NB4 (cell line): Measurements from ENCODE around the gene UBR7.
"Not testable (repeated sequence)": the region's sequence is repeated elsewhere in the genome, so short reads cannot be mapped to it uniquely, and the experiment has no call there.

Experiments
- DNase-seq: peaks from one replicate; pipeline ENCODE4 v3.0.0; 2010; ENCODE audit warnings: low read depth
- H3K4me3 ChIP-seq: one replicate; pipeline ENCODE4 v1.5.1; 2011; ENCODE audit warnings: mild to moderate bottlenecking, low read depth, low read length, moderate library complexity
- MYC ChIP-seq: IDR thresholded peaks from 2 replicates; pipeline ENCODE4 v1.6.1; 2011; ENCODE audit warnings: low read depth, low read length
- POLR2A ChIP-seq: IDR thresholded peaks from 2 replicates; pipeline ENCODE4 v1.6.1; 2011; ENCODE audit warnings: mild to moderate bottlenecking; ENCODE audit not compliant: insufficient read length; ENCODE audit errors: extremely low read depth
- TF ChIP-seq, protein P1 (sequence below): IDR thresholded peaks from 2 replicates; pipeline ENCODE4 v1.6.1; 2011; ENCODE audit warnings: low read depth, low read length
- TF ChIP-seq, protein P2 (sequence below): IDR thresholded peaks from one replicate; pipeline ENCODE4 v1.5.1; 2012; ENCODE audit warnings: low read depth, low read length

UBR7 gene

GRCh38 chr14:93206793-93207467, at the start of gene UBR7, which contains the start of gene GON7:
TSS of gene UBR7 (plus strand) at chr14:93207256. CDS start at chr14:93207292, 36 bp downstream.
TSS of gene GON7 (minus strand) at chr14:93207065. CDS start at chr14:93207037, 28 bp downstream.
- DNase-seq: peak; percentile 98
- H3K4me3 ChIP-seq: peak within 1 kb of the TSS; percentile 85
- TF ChIP-seq MYC (no peak; the same call in 1 of the 2 replicates), POLR2A (peak; percentile 63)
- TF ChIP-seq, protein P1, sequence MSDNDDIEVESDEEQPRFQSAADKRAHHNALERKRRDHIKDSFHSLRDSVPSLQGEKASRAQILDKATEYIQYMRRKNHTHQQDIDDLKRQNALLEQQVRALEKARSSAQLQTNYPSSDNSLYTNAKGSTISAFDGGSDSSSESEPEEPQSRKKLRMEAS: peak; percentile 43
- TF ChIP-seq, protein P2, sequence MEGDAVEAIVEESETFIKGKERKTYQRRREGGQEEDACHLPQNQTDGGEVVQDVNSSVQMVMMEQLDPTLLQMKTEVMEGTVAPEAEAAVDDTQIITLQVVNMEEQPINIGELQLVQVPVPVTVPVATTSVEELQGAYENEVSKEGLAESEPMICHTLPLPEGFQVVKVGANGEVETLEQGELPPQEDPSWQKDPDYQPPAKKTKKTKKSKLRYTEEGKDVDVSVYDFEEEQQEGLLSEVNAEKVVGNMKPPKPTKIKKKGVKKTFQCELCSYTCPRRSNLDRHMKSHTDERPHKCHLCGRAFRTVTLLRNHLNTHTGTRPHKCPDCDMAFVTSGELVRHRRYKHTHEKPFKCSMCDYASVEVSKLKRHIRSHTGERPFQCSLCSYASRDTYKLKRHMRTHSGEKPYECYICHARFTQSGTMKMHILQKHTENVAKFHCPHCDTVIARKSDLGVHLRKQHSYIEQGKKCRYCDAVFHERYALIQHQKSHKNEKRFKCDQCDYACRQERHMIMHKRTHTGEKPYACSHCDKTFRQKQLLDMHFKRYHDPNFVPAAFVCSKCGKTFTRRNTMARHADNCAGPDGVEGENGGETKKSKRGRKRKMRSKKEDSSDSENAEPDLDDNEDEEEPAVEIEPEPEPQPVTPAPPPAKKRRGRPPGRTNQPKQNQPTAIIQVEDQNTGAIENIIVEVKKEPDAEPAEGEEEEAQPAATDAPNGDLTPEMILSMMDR: no peak

DNA sequence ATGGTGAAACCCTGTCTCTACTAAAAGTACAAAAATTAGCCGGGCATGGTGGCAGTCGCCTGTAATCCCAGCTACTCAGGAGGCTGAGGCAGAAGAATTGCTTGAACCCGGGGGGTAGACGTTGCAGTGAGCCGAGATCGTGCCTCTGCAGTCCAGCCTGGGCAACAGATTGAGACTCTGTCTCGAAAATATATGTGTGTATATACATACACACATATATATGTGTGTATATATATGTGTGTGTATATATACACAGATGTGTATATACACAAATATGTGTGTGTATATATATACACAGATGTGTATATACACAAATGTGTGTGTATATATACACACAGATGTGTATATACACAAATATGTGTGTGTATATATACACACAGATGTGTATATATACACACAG, 48.7 kb upstream of the UBR7 start:
- DNase-seq: not testable (repeated sequence)

DNA sequence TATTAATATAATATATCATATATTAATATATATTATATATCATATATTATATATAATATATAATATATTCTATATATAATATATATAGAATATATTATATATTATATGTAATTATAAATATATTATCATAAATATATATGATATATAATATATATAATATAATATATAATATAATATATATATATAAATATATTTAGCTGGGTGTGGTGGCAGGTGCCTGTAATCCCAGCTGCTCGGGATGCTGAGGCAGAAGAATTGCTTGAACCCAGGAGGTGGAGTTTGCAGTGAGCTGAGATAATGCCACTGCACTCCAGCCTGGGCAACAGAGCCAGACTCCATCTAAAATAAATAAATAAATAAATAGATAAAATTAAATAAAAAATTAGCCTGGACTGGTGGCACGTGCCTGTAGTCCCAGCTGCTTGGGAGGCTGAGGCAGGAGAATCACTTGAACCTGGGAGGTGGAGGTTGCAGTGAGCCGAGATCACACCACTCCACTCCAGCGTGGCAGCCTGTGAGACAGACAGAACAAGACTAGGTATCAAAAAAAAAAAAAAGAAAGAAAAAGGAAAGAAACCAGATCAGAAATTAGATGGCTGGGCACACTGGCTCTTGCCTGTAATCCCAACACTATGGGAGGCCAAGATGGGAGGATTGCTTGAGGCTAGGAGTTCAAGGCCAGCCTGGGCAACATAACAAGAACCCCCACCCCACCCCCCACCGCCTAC, 47.3 kb upstream of the UBR7 start:
- not testable (repeated sequence) for DNase-seq, H3K4me3 ChIP-seq

More for the DNA sequence above, 48.7 kb upstream of the UBR7 start:
- H3K4me3 ChIP-seq: not testable (repeated sequence)

- TF ChIP-seq, protein P1: no peak
- TF ChIP-seq, protein P2: peak; percentile 21
- no peak for TF ChIP-seq POLR2A
- peak; percentile 44 for DNase-seq
- H3K4me3 ChIP-seq: no peak overlapping the region
These were observed 46.7 kb upstream of the UBR7 start for GRCh38 chr14:93160353-93160801.

DNA sequence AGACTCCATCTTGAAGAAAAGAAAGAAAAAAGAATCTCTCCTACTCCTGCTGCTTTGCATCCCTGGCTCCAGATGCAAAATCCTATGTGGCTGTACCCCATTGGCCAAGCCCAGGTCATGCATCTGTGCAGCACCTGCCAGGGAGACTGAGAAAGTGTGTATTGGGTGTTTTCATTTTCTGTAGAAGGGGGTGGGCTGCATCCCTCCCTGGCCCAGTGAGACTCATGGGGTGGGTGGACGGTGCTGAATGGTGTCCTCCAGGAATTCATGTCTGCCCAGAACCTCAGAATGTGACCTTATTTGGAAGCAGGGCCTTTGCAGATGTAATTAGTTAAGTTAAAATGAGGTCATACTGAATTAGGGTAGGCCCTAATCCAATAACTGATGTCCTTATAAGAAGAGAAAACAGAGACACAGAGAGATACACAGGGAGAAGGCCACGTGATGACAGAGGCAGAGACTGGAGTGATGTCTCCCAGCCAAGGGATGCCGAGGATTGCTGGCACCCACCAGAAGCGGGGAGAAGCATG, 45.6 kb upstream of the UBR7 start:
- no peak for DNase-seq
- H3K4me3 ChIP-seq: no peak overlapping the region
- no peak for TF ChIP-seq MYC
- TF ChIP-seq, protein P1: no peak
- no peak for TF ChIP-seq POLR2A
- TF ChIP-seq, protein P2: no peak

DNA sequence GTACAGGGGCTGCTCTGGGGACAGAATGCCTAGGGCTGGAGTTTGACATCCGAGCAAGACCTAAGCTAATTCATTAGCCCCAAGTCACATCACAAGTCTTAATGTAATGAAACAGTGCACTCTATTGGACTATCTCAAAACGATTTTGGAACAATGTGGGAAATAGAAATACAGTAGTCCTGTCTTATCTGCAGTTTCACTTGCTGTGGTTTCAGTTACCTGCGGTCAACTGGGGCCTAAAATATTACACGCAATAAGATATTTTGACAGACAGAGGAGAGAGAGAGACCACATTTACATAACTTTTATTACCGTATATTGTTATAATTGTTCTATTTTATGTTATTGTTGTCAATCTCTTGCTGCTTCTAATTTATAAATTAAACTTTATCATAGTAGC, 43.5 kb upstream of the UBR7 start:
- TF ChIP-seq MYC (no peak), POLR2A (no peak)
- TF ChIP-seq, protein P1: no peak
- TF ChIP-seq, protein P2: no peak
- DNase-seq: peak; percentile 42

DNA sequence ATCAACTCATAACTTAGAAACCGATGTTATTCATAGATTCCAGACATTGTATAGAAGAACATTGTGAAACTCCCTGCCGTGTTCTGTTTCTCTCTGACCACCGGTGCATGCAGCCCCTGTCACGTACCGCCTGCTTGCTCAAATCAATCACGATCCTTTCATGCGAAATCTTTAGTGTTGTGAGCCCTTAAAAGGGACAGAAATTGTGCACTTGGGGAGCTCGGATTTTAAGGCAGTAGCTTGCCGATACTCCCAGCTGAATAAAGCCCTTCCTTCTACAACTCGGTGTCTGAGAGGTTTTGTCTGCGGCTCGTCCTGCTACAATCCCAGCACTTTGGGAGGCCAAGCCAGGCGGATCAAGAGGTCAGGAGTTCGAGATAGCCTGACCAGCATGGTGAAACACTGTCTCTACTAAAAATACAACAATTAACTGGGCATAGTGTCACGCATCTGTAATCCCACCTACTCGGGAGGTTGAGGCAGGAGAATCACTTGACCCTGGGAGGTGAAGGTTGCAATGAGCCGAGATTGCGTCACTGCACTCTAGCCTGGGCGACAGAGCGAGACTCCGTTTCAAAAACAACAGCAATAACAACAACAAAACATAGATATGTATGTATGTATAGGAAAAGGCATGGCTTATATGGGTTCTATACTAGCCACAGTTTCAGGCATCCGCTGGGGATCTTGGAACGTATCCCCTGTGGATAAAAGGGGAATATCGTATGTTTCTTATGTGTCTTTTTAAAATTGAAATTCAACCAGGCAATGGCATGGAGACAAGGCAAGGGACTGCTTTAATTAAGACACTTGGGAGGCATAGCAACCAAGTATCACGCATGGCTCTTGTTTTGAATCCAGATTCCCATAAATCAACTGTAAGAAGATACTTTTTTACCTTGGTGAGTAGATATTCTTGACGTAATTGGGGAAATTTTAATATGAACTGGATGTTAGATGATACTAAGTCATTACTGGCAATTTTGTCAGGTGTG, 41.5 kb upstream of the UBR7 start:
- DNase-seq, H3K4me3 ChIP-seq: not testable (repeated sequence)

More for the DNA sequence above, 43.5 kb upstream of the UBR7 start:
- no peak overlapping the region for H3K4me3 ChIP-seq

DNA sequence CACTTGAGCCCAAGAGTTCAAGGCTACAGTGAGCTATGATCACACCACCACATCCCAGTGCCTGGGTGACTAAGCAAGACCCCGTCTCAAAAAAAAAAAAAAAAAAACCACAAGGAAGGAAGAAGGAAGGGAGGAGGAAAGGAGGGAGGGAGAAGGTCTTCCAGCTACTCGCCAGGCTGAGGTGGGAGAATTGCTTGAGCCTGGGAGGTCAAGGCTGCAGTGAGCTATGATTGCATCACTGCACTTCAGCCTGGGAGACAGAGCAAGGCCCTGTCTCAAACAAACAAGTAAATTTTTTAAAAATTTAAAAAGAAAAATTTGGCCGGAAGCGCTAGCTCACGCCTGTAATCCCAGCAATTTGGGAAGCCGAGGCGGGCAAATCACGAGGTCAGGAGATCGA, 38.4 kb upstream of the UBR7 start:
- peak; percentile 73 for DNase-seq
- H3K4me3 ChIP-seq: not testable (repeated sequence)

GRCh38 chr14:93169619-93170018, 37.4 kb upstream of the UBR7 start:
- H3K4me3 ChIP-seq: not testable (repeated sequence)

DNA sequence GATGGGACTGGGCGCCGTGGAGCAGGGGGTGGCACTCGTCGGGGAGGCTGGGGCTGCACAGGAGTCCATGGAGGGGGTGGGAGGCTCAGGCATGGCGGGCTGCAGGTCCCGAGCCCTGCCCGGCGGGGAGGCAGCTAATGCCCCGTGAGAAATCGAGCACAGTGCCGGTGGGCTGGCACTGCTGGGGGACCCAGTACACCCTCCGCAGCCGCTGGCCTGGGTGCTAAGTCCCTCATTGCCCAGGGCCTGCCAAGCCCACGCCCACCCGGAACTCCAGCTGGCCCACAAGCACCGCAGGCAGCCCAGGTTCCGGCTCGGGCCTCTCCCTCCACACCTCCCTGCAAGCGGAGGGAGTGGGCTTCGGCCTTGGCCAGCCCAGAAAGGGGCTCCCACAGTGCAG, 36.9 kb upstream of the UBR7 start:
- not testable (repeated sequence) for DNase-seq

More at GRCh38 chr14:93169619-93170018, 37.4 kb upstream of the UBR7 start:
- not testable (repeated sequence) for DNase-seq

More for the DNA sequence above, 36.9 kb upstream of the UBR7 start:
- H3K4me3 ChIP-seq: not testable (repeated sequence)
